K562 (cell line): Measurements from ENCODE around the gene DIS3L2. TPM values are rescaled to one million over a fixed set of nuclear protein-coding genes. Genes with fewer than 3 reads are reported as not detected.

Source experiments
- ATAC-seq: fragments of 200-7000 bp; cut with Tn5 transposase; 3 replicates; pipeline ENCODE4 v1.9.1; 2020; ENCODE audit warnings: moderate library complexity
- BruUV-seq: library from RNA; stranded (reverse); fragments of 400-500 nt; replicated peaks from 2 replicates; lab custom pipeline; 2021; lab: Mats Ljungman, UMichigan
- CTCF ChIA-PET: fragments of 300-600 bp; formaldehyde crosslinking; extraction: SDS; loops from one replicate; lab custom pipeline; 2021; ENCODE audit warnings: low intra/inter-chr PET ratio; lab: Yijun Ruan, JAX
- POLR2A ChIA-PET: fragments of 300-600, 350-650 bp; sonication (Branson Sonifier 250); formaldehyde crosslinking; extraction: SDS; loops from one replicate; lab custom pipeline; 2021; ENCODE audit warnings: antibody characterized with exemption, inconsistent platforms; lab: Yijun Ruan, JAX
- DNase-seq, 4 experiments: peaks; one replicate each; pipeline versions ENCODE4 v3.0.0 to v3.0.0-alpha.2; 2011 to 2018; ENCODE audit warnings: low spot score in 3 of 4, mixed read lengths in 3 of 4; ENCODE audit errors: extremely low read depth in 1 of 4
- FAIRE-seq: peaks from 2 replicates; lab custom pipeline; 2011; peaks lifted over from hg19 to GRCh38; lab: Jason Lieb, UNC
- H2AFZ ChIP-seq: 2 replicates; pipeline ENCODE4 v1.6.0; 2011; ENCODE audit warnings: low read depth, low read length, control low read depth, inconsistent platforms
- H3K27ac ChIP-seq: fragments of 200-600 bp; 3 replicates; pipeline ENCODE4 v1.8.0; 2011; ENCODE audit warnings: low read depth, mild to moderate bottlenecking, control low read depth, inconsistent platforms, low read length, moderate library complexity, mixed read lengths; ENCODE audit errors: extremely low read depth
- H3K27me3 ChIP-seq, 2 experiments: fragments of 300-600 bp in 1 of 2; 2 replicates in 1 of 2; 3 replicates in 1 of 2; pipeline versions ENCODE4 v1.6.0 to v1.8.0; 2011; ENCODE audit warnings: inconsistent platforms in 2 of 2, low read length in 2 of 2, mild to moderate bottlenecking in 1 of 2, mixed read lengths in 1 of 2, moderate library complexity in 1 of 2; ENCODE audit not compliant: control insufficient read depth in 2 of 2, insufficient read depth in 2 of 2
- H3K36me3 ChIP-seq: fragments of 300-600 bp; 3 replicates; pipeline ENCODE4 v1.8.0; 2011; ENCODE audit warnings: mild to moderate bottlenecking, low read length, inconsistent platforms; ENCODE audit not compliant: control insufficient read depth, insufficient read depth
- H3K4me1 ChIP-seq, 2 experiments: fragments of 200-600 bp in 1 of 2; replicated peaks in 1 of 2; 2 replicates in 1 of 2; 3 replicates in 1 of 2; pipeline versions ENCODE4 v1.5.1 to v1.8.0; 2011; ENCODE audit warnings: inconsistent platforms in 2 of 2, low read length in 2 of 2, mild to moderate bottlenecking in 1 of 2, mixed read lengths in 1 of 2, moderate library complexity in 1 of 2; ENCODE audit not compliant: control insufficient read depth in 2 of 2, insufficient read depth in 2 of 2
- H3K4me2 ChIP-seq: 2 replicates; pipeline ENCODE4 v1.6.1; 2011; ENCODE audit warnings: low read length, control low read depth, inconsistent platforms, mixed read lengths; ENCODE audit not compliant: insufficient read depth
- H3K4me3 ChIP-seq: fragments of 200-600 bp; sonication (generic), shearing (Covaris generic); 2 replicates; pipeline ENCODE4 v1.5.1; 2016; ENCODE audit warnings: control low read depth, inconsistent platforms
- H3K79me2 ChIP-seq: fragments of 200-600 bp; 3 replicates; pipeline ENCODE4 v1.8.0; 2011; ENCODE audit warnings: low read length, inconsistent platforms; ENCODE audit not compliant: control insufficient read depth, insufficient read depth
- H3K9ac ChIP-seq, 2 experiments: 2 replicates each; pipeline versions ENCODE4 v1.6.0 to v1.6.1; 2011; ENCODE audit warnings: low read depth in 2 of 2, low read length in 2 of 2, control low read depth in 1 of 2, inconsistent platforms in 1 of 2, mild to moderate bottlenecking in 1 of 2, mixed read lengths in 1 of 2; ENCODE audit not compliant: insufficient read depth in 1 of 2
- H3K9me1 ChIP-seq: one replicate; pipeline ENCODE4 v1.6.0; 2011; ENCODE audit warnings: inconsistent platforms, mild to moderate bottlenecking, low read length, moderate library complexity; ENCODE audit not compliant: control insufficient read depth, insufficient read depth
- H3K9me3 ChIP-seq: replicated peaks from 2 replicates; pipeline ENCODE4 v1.5.1; 2011; ENCODE audit warnings: low read depth, low read length, inconsistent platforms; ENCODE audit not compliant: control insufficient read depth, insufficient read depth
- H4K20me1 ChIP-seq: replicated peaks from 2 replicates; pipeline ENCODE4 v1.6.1; 2011; ENCODE audit warnings: low read length, inconsistent platforms, mixed read lengths; ENCODE audit not compliant: control insufficient read depth, insufficient read depth
- BHLHE40 ChIP-seq: IDR thresholded peaks from 2 replicates; pipeline ENCODE4 v1.6.1; 2011; ENCODE audit warnings: low read length, improper control_type of control experiment
- E2F5 ChIP-seq: sonication (generic); formaldehyde crosslinking; IDR thresholded peaks from 2 replicates; pipeline ENCODE4 v1.8.0; 2022; ENCODE audit warnings: mild to moderate bottlenecking, missing genetic modification reagents
- HMGN3 ChIP-seq: IDR thresholded peaks from 2 replicates; pipeline ENCODE4 v1.6.1; 2011; ENCODE audit warnings: borderline replicate concordance, low read depth, mild to moderate bottlenecking, mixed read lengths, low read length; ENCODE audit not compliant: insufficient read length; ENCODE audit errors: extremely low read depth
- MBD2 ChIP-seq: sonication (generic); IDR thresholded peaks from 2 replicates; pipeline ENCODE4 v1.6.1; 2016; ENCODE audit warnings: low read depth, borderline replicate concordance
- MEF2A ChIP-seq: IDR thresholded peaks from 2 replicates; pipeline ENCODE4 v1.6.1; 2011; ENCODE audit warnings: low read depth, mild to moderate bottlenecking, low read length, moderate library complexity; ENCODE audit not compliant: control insufficient read depth
- MNT ChIP-seq, 2 experiments: fragments of 450-650 bp; conservative IDR thresholded peaks; 2 replicates each; pipeline ENCODE4 v1.6.1; 2017; ENCODE audit warnings: mild to moderate bottlenecking in 2 of 2, moderate library complexity in 2 of 2
- NR1H2 ChIP-seq: sonication (generic); formaldehyde crosslinking; IDR thresholded peaks from 2 replicates; pipeline ENCODE4 v1.4.0; 2020; ENCODE audit warnings: mild to moderate bottlenecking, missing genetic modification reagents
- SMARCB1 ChIP-seq: IDR thresholded peaks from 2 replicates; pipeline ENCODE4 v1.6.1; 2011; ENCODE audit warnings: improper control_type of control experiment, low read depth; ENCODE audit not compliant: insufficient read length
- SMARCE1 ChIP-seq: fragments of 450-650 bp; IDR thresholded peaks from 2 replicates; pipeline ENCODE4 v1.7.1; 2016; ENCODE audit warnings: mild to moderate bottlenecking
- THRAP3 ChIP-seq: fragments of 450-650 bp; IDR thresholded peaks from 2 replicates; pipeline ENCODE4 v1.6.1; 2016; ENCODE audit warnings: mild to moderate bottlenecking, inconsistent platforms, borderline replicate concordance
- WGBS: fragments of 100-300 bp; shearing (Covaris generic); methylation state at CpG from one replicate; pipeline ENCODE4 v1.1.6; 2016; ENCODE audit warnings: low coverage, mixed read lengths; ENCODE audit not compliant: insufficient coverage; ENCODE audit errors: missing lambda C conversion rate; 5-methylcytosine and 5-hydroxymethylcytosine counted together
- in situ Hi-C: fragments of 300-500 bp; cut with MboI; formaldehyde crosslinking; loops from 4 replicates; pipeline ENCODE4 v1.15.0; 2018; ENCODE audit warnings: inconsistent platforms, mixed read lengths
- intact Hi-C: fragments of 100-400 bp; cut with micrococcal nuclease; formaldehyde crosslinking; loops from 2 replicates; pipeline ENCODE4 v1.14.2; 2022
- polyA plus RNA-seq, 8 experiments: library from polyadenylated mRNA; depleted of rRNA in 4 of 8; stranded (reverse) in 5 of 8; unstranded in 3 of 8; fragments of >200 nt; fragmentation: Nextera tagmentation in 2 of 8; fragmentation: Illumina TruSeq in 1 of 8; extraction: Ambion mirVana in 2 of 8; extraction: Trizol in 1 of 8; gene quantifications; 2 replicates each; pipeline versions ENCODE4 v1.2.1 to v1.2.3, GENCODE V29; 2011 to 2014; ENCODE audit warnings: inconsistent platforms in 1 of 8, missing spikeins in 1 of 8
- total RNA-seq, 7 experiments: library from RNA; depleted of rRNA in 6 of 7; stranded (reverse); fragments of >200 nt in 6 of 7; fragmentation: Illumina TruSeq in 2 of 7; extraction: Trizol in 2 of 7; gene quantifications; 2 replicates each; pipeline versions ENCODE4 v1.2.1 to v1.2.3, GENCODE V29; 2011 to 2021; ENCODE audit warnings: low replicate concordance in 1 of 7

DIS3L2 gene
- total and polyA plus RNA-seq, 9 of the 15 experiments (the other 6 are each of a cell fraction or from before 2014, with no cell fraction given) = 1.5 to 19.2 (median 11.2) TPM

- in situ Hi-C loops = no loop called here
- Histone ChIP-seq H3K4me3 (no peak overlapping the region), H3K9me1 (no peaks in the 10 kb centered on the region), H3K4me2 (no peak overlapping the region), H3K79me2 (no peaks in the 10 kb centered on the region), H3K27ac (no peak overlapping the region), H4K20me1 (no peaks in the 10 kb centered on the region), H3K36me3 (no peaks in the 10 kb centered on the region), H3K4me1 (peaks cover 0 to 8% of the 10 kb centered on the region in 2 experiments; a peak in 1 of 5 replicates), H3K9me3 (no peaks in the 10 kb centered on the region), H2AFZ (no peak overlapping the region), H3K9ac (no peak overlapping the region), H3K27me3 (peaks cover 0 to 26% of the 10 kb centered on the region in 2 experiments; a peak in 4 of 5 replicates)
- no peak for DNase-seq
- ATAC-seq = no peak
- intact Hi-C loops = no loop called here
- ChIA-PET CTCF (no interaction called here), POLR2A (interaction anchor here (0.8 kb wide), 1 partner anchor 91 kb away, joined by 3 read pairs; no protein-coding TSS in a partner anchor)
- 20% methylated on average over 12 of the region's 12 CpGs for WGBS
- TF ChIP-seq MEF2A (no peak), SMARCB1 (no peak), BHLHE40 (no peak), NR1H2 (no peak), E2F5 (CRISPR knock-in tag) (no peak), MBD2 (no peak), HMGN3 (no peak), THRAP3 (no peak), MNT (conservative IDR thresholded peaks at IDR 0.05) (no peak), SMARCE1 (no peak)
- FAIRE-seq = no peak
- no TSS peak for BruUV-seq
These were observed 413.7 kb downstream of the DIS3L2 start for GRCh38 chr2:232375164-232375563.
